Endodermal cell (in vitro differentiated cells): Measurements from ENCODE around the gene OAT. TPM values are rescaled to one million over a fixed set of nuclear protein-coding genes. Genes with fewer than 3 reads are reported as not detected.
A peak's percentile ranks its signal among the peaks of the same experiment; 100 is the strongest.

ENCODE experiments used
- DNase-seq: peaks from one replicate; pipeline ENCODE4 v3.0.0-alpha.2; 2017
- H3K27ac ChIP-seq: 2 replicates; pipeline ENCODE4 v1.5.1; 2013; ENCODE audit warnings: mild to moderate bottlenecking, low read depth, low read length, moderate library complexity
- H3K27me3 ChIP-seq: 2 replicates; pipeline ENCODE4 v1.6.1; 2013; ENCODE audit warnings: mild to moderate bottlenecking, low read length, moderate library complexity; ENCODE audit not compliant: insufficient read depth, control insufficient read depth, poor library complexity, severe bottlenecking
- H3K36me3 ChIP-seq: 2 replicates; pipeline ENCODE4 v1.7.0; 2013; ENCODE audit warnings: mild to moderate bottlenecking, low read length, moderate library complexity; ENCODE audit not compliant: control insufficient read depth, insufficient read depth
- H3K4me1 ChIP-seq: one replicate; pipeline ENCODE4 v1.7.0; 2013; ENCODE audit warnings: low read length; ENCODE audit not compliant: control insufficient read depth, insufficient read depth
- H3K4me3 ChIP-seq: 2 replicates; pipeline ENCODE4 v1.5.1; 2013; ENCODE audit warnings: mild to moderate bottlenecking, low read length, moderate library complexity
- H3K9ac ChIP-seq: 2 replicates; pipeline ENCODE4 v1.6.1; 2013; ENCODE audit warnings: mild to moderate bottlenecking, low read length, moderate library complexity; ENCODE audit not compliant: poor library complexity, severe bottlenecking; ENCODE audit errors: extremely low read depth
- H3K9me3 ChIP-seq: 2 replicates; pipeline ENCODE4 v1.6.1; 2013; ENCODE audit warnings: mild to moderate bottlenecking, low read length, moderate library complexity; ENCODE audit not compliant: control insufficient read depth
- H3K27ac Mint-ChIP-seq: 2 replicates; pipeline ENCODE4 v1.8.0; 2020; ENCODE audit warnings: mixed read lengths
- H3K27me3 Mint-ChIP-seq: 2 replicates; pipeline ENCODE4 v1.8.0; 2021; ENCODE audit warnings: mild to moderate bottlenecking, mixed read lengths; ENCODE audit not compliant: insufficient read depth
- H3K36me3 Mint-ChIP-seq: 2 replicates; pipeline ENCODE4 v1.8.0; 2020; ENCODE audit warnings: low read depth, mixed read lengths
- H3K4me1 Mint-ChIP-seq: 2 replicates; pipeline ENCODE4 v1.8.0; 2020; ENCODE audit warnings: mixed read lengths
- H3K4me3 Mint-ChIP-seq: 2 replicates; pipeline ENCODE4 v1.8.0; 2020; ENCODE audit warnings: mild to moderate bottlenecking, moderate library complexity, mixed read lengths
- H3K9me3 Mint-ChIP-seq: 2 replicates; pipeline ENCODE4 v1.8.0; 2020; ENCODE audit warnings: mild to moderate bottlenecking, mixed read lengths
- WGBS, 2 experiments: methylation state at CpG; one replicate each; pipeline versions ENCODE4 v1.1.5 to v1.1.7; 2013; ENCODE audit warnings: missing lambda C conversion rate in 2 of 2, mixed read lengths in 1 of 2; ENCODE audit not compliant: insufficient coverage in 1 of 2, insufficient read length in 1 of 2; 5-methylcytosine and 5-hydroxymethylcytosine counted together
- total RNA-seq, 2 donors: library from RNA; stranded (reverse); fragmentation: NEBNext Ultra II Directional in 1 of 2; extraction: Animal tissue kit (Norgen Biotek cat#: 25700) in 1 of 2; gene quantifications; 2 replicates in 1 of 2; 3 replicates in 1 of 2; pipeline ENCODE4 v1.2.1, GENCODE V29; 2021
- TF ChIP-seq, protein P1 (sequence below): fragments of 200-600 bp; sonication (generic); conservative IDR thresholded peaks from 2 replicates; pipeline ENCODE4 v1.5.0; 2021; ENCODE audit warnings: antibody characterized with exemption, mild to moderate bottlenecking

OAT gene
- total RNA-seq, 2 donors from 2014 or later, result 58.6 to 71.6 TPM

- H3K4me3 Mint-ChIP-seq, result no peak overlapping the region
- Histone ChIP-seq H3K27me3 (no peaks in the 10 kb centered on the region), H3K9ac (no peak overlapping the region), H3K9me3 (no peaks in the 10 kb centered on the region), H3K4me1 (no peaks in the 10 kb centered on the region), H3K4me3 (no peak overlapping the region), H3K36me3 (no peaks in the 10 kb centered on the region), H3K27ac (no peak overlapping the region)
- DNase-seq, result peak; percentile 85
- no peaks in the 10 kb centered on the region for H3K9me3 Mint-ChIP-seq
- H3K4me1 Mint-ChIP-seq, result no peaks in the 10 kb centered on the region
- WGBS, 2 experiments, result 83 to 97% methylated on average over 7 to 21 of the region's 21 CpGs
- TF ChIP-seq, protein P1, sequence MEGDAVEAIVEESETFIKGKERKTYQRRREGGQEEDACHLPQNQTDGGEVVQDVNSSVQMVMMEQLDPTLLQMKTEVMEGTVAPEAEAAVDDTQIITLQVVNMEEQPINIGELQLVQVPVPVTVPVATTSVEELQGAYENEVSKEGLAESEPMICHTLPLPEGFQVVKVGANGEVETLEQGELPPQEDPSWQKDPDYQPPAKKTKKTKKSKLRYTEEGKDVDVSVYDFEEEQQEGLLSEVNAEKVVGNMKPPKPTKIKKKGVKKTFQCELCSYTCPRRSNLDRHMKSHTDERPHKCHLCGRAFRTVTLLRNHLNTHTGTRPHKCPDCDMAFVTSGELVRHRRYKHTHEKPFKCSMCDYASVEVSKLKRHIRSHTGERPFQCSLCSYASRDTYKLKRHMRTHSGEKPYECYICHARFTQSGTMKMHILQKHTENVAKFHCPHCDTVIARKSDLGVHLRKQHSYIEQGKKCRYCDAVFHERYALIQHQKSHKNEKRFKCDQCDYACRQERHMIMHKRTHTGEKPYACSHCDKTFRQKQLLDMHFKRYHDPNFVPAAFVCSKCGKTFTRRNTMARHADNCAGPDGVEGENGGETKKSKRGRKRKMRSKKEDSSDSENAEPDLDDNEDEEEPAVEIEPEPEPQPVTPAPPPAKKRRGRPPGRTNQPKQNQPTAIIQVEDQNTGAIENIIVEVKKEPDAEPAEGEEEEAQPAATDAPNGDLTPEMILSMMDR, result no peak
- no peak overlapping the region for H3K27ac Mint-ChIP-seq
- H3K27me3 Mint-ChIP-seq, result peaks cover 14% of the 10 kb centered on the region
- H3K36me3 Mint-ChIP-seq, result no peaks in the 10 kb centered on the region
Observed at GRCh38 chr10:124386186-124387077, 32.3 kb downstream of the OAT start.

DNA sequence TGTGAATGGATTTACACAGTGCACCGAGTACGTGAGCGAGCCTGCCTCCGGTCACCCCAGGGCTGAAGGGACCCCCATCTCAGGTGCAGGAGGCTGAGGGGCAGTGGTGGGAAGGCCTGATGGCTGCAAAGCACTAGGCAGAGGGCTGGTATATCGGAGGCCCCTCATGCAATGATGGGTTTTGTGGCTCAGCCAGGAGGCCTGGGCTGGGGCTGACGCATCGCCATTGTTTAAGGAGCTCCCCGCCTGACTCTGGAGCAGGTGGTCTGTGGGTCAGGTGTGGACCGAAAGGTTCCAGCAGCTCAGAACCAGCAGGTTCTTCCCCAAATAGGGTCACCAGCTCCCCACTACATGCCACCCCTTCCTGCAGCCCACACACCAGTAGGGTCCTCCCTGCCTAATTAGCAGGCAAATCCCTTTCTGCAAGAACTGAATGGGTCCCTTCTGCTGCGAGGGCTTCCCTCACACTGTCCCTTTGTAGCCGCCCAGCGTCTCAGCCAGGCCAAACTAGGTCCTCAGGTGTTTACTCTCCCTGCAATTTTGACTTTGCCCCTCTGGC lies 33.0 kb downstream of the OAT start:
- TF ChIP-seq, protein P1, result no peak
- no peaks in the 10 kb centered on the region for H3K9me3 ChIP-seq
- Mint-ChIP-seq H3K4me3 (no peak overlapping the region), H3K4me1 (no peaks in the 10 kb centered on the region), H3K36me3 (no peaks in the 10 kb centered on the region), H3K27ac (no peak overlapping the region), H3K27me3 (peaks cover 16% of the 10 kb centered on the region), H3K9me3 (no peaks in the 10 kb centered on the region)
- no peaks in the 10 kb centered on the region for H3K27me3 ChIP-seq
- no peak overlapping the region for H3K9ac ChIP-seq
- H3K4me1 ChIP-seq, result no peaks in the 10 kb centered on the region
- no peak overlapping the region for H3K27ac ChIP-seq
- 90 to 100% methylated on average over 6 to 12 of the region's 12 CpGs for WGBS, 2 experiments
- H3K4me3 ChIP-seq, result no peak overlapping the region
- no peaks in the 10 kb centered on the region for H3K36me3 ChIP-seq
- no peak for DNase-seq

DNA sequence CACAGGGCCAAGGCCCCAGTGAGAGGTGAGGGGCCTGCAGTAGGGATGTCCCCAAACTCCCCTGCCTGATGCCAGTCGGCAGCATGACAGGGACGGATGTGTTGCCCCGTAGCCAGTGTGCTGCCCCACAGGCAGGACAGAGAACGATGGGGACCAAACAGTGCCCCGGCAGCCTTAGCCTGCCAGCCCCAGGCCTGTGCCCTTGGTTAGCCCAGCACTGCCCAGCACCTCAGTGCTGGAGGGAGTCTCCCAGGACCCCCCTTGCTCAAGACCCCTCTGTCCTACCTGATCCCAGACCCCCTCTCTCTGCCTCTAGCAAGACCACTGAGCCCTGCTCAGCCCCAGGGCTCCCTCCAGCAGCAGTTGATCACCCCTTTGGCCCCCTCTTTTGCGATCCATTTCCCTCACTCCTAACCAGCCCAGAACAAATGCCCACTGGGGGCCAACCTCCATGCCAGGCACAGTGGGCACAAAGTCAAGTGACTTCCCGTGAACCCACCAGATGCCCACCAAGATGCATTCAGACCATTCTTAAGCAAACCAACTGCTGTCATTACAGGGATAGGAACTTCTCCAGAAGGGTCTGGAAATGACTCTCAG lies 34.0 kb downstream of the OAT start:
- H3K9me3 Mint-ChIP-seq, result no peaks in the 10 kb centered on the region
- H3K27ac ChIP-seq, result no peak overlapping the region
- H3K9ac ChIP-seq, result no peak overlapping the region
- H3K27me3 Mint-ChIP-seq, result peaks cover 18% of the 10 kb centered on the region
- no peak for DNase-seq
- no peaks in the 10 kb centered on the region for H3K27me3 ChIP-seq
- H3K36me3 Mint-ChIP-seq, result no peaks in the 10 kb centered on the region
- no peak overlapping the region for H3K4me3 ChIP-seq
- H3K4me1 Mint-ChIP-seq, result no peaks in the 10 kb centered on the region
- no peak overlapping the region for H3K4me3 Mint-ChIP-seq
- 95 to 100% methylated on average over 2 to 7 of the region's 7 CpGs for WGBS, 2 experiments
- TF ChIP-seq, protein P1, result no peak
- H3K36me3 ChIP-seq, result no peaks in the 10 kb centered on the region
- no peak overlapping the region for H3K27ac Mint-ChIP-seq
- H3K4me1 ChIP-seq, result no peaks in the 10 kb centered on the region
- no peaks in the 10 kb centered on the region for H3K9me3 ChIP-seq
